ENCODE data around the gene C1orf94.
A peak's percentile ranks its signal among the peaks of the same experiment; 100 is the strongest.
"Not testable (repeated sequence)": the region's sequence is repeated elsewhere in the genome, so short reads cannot be mapped to it uniquely, and the experiment has no call there.

C1orf94 gene

DNA sequence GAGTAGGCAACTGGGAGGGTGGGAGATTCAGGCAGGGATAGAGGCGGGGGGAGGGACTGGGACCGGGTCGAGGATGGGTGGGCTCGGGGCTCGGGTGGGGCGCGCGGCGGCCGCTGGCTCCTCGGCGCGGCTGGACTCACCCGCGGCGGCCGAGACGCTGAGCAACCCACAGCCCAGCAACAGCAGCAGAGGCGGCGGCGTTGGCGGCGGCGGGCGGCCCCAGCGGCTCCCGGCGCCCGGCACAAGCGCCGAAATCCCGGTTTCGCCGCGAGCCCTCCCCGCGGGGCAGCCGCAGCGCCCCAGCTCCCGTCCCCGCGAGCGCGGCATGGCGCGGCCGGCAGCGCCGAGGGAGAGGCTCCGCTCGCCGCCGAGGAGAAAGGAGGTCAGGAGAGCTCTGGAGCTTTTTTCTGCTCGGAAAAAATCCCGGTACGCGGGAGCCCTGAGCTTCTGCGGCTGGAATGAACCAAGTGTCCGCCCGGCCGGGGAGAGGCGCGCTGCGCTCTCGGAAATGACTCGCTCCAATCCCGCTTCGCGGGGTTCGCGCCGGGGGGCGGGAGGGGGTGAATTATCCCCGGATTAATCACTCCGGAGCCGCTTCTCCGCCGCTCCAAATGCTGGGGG, 11.8 kb upstream of the C1orf94 start, which contains the start of gene CSMD2:
Gene CSMD2, minus strand, starts transcription at position 460 of the 621 bp plus-strand sequence. Its CDS starts 133 bp downstream, at position 327.
- peak; percentile 80 for DNase-seq

DNA sequence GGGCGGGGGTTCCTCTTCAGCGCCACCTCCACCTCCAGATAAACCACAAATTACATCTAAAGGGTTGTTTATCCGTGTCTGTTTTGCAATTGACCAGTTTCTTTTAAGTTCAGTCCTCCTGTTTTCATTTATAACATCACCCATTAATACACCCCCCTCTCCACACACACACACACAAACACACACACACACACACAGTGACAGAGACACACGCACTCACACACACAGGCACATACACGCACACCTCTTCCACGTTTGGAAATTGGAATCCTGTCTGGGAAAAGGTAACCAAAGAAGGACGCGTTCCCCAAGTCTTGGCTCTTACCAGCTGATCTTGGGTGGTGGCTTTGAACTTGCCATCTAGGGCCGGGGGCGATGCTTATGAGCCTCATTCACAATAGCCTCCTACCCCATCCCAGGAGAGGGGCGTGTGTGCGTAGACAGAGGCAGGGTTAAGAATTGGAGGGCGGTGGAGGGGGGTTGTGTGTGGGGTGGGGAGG, 11.2 kb upstream of the C1orf94 start:
- DNase-seq, result peak; percentile 37

DNA sequence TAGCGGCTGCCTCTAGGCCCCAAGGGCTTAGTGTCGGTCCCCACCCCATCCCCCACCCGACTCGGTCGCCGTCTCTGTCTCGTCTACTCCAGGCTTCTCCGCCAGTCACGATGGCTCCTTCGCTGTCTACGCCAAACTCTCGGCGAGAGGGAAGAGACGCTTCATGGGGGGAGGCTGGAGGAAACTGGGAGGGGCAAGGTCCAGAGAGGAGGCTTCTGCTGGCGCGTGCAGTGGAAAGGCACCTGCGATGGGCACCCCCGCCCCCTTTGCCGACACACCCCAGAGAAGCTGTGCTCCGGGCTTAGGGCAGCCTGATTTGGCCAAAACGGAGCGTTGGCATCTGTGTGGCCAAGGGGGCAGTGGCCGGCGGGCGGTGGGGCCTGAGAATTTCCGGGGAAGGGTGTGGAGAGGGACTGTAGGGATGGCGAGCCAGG, 10.5 kb upstream of the C1orf94 start:
- no peak for DNase-seq

DNA sequence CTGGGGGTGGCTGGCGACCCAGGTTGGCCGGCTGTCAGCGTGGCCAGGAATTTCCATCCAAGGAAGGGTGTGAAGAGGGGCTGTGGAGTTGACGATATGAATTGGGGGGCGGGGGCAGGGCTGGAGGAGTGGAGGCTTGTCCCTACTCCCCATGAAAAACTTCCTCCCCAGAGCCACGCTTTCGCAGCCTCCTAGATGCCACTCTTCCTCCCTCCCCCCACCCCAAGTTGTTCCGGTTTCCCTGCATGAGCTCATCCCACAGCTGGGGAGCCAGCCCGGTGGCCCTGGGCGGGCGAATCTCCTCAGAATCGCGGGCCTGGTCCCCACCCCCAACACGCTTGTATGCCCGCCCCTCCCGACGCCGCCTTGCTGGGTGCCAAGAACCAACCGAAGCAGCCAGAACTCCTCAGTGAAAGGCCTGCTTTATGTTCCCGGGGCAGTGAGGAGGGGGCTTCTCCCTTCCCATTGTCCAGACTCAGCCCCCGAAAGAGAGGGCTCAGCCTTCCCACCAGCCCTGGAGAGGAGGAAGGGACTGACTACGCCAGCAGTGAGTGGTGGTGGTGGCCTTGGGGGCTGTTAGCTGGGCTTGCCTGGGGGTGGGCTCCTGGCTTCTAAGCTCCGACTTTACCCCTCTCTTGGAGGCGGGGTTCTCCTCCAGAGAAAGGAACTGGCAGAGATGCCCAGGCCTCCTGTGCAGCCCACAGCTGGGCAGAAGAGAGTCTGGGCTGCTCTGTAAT, 9.9 kb upstream of the C1orf94 start:
- no peak for DNase-seq

DNA sequence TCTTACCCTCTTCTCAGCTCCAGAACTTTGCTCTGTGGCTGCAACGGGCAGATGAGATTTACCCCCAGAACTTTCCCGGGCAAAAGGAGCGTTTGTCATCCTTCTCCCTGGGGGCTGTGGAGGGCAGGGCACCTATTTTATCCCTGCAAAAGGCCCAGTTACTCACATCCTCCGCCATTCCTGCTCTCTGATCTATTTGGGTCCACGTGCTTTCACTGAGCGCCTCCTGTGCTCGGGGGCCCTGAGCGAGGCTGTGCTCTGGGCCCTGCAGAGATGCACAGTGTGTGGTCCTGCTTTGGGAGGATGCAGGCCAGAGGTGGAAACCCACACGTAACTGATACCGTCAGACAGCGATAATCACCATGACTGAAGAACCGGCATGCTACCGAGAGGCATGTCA, 9.3 kb upstream of the C1orf94 start:
- DNase-seq, result no peak

DNA sequence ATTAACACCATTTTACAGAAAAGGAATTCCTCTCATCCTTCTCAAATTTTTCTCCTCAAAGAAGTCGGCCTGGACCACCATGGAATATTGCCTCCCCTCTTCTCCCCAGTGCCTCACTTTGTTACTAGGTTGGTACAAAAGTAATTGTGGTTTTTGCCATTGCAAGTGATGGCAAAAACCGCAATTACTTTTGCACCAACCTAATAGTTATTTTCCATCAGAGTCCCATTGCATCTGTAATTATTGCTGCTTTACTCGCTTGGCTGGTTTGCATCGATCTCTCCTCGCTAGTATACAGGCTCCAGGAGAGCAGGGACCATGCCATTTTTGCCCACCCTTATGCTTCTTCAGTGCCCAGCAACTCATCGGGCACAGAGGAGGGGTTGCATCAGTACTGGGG, 963 bp upstream of the C1orf94 start:
- DNase-seq, result no peak

DNA sequence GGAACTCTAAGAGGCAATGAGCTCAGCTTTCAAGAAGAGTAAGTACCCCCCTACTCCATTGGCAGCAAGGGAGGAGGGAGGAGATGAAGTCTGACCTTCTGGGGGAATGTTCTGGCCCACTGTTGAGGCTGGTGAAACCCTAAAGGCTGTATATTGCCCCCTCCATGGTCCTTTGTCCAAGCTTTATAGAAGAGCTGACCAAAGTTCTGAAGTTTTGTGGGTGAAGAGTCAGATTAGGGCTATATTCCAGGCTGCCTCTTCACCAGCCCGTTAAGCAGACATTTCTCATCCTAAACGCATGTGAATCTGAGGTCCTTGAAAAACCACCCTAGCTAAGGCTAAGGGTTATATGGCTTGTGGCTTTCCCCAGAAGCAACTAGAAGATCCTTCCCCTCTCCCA, 1.4 kb downstream of the C1orf94 start:
- DNase-seq, result no peak

DNA sequence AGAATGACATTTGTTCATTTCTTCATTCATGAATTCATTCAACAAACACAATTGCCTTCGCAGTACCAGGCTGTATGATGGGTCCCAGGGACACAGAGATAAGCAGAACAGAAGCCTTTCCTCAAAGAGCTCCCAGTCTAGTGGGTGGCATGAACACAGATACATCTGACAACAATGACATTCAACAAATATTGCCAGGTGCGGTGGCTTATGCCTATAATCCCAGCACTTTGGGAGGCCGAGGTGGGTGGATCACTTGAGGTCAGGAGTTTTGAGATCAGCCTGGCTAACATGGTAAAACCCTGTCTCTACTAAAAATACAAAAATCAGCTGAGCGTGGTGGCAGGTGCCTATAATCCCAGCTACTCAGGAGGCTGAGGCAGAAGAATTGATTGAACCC, 6.7 kb downstream of the C1orf94 start:
- not testable (repeated sequence) for DNase-seq

DNA sequence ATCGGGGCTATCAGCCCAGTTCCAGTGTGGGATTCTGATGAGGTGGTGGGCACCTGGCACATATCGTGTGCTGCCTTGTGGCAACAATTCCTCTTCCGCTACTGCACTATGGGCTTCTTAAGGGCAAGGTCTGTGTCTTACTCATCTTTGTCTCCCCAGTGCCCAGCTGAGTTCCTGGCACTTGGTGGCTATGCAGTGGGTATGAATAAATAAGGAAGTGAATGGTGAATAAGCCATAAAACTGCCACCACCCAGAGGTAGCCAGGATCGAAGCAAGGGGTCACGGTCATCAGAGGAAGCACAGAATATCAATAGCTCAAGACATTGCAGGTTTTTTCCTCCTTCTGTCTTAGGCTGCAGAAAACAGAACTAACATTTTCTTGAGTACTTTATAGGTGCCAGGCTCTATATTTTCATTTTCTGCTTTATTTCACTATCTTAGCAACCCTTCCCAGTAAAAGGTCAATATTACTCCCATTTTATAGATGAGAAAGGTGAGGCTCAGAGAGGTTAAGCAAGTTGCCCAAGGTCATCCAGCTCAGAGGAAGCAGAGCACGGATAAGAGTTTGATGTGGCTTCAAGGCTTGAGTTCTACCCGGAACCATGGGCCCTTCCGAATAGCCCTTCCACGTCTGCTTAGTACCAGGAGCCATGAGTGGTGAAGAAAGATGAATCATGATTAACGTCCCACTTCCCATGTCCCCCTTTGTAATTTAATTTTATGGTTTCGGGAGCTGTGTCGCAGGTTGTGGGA, 10.2 kb downstream of the C1orf94 start:
- no peak for DNase-seq

DNA sequence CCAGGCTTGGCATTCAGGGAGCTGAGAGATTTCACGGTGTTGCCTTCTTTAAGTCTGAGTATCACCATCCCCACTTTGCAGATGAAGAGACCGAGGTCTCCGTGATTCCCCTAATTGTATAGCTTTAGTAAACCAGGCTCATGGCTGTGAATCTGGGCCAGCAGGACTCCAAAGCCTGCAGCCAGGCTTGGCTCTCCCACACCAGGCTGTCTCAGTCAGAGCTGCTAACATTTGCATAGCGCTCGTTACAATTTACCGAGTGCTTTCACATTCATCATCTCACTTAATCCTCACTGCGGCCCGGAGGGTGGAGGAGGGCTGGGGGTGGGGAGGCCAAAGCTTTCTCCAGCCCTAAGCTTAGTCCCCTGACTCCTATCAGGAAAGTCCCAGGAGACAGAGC, 11.7 kb downstream of the C1orf94 start:
- DNase-seq, result no peak

DNA sequence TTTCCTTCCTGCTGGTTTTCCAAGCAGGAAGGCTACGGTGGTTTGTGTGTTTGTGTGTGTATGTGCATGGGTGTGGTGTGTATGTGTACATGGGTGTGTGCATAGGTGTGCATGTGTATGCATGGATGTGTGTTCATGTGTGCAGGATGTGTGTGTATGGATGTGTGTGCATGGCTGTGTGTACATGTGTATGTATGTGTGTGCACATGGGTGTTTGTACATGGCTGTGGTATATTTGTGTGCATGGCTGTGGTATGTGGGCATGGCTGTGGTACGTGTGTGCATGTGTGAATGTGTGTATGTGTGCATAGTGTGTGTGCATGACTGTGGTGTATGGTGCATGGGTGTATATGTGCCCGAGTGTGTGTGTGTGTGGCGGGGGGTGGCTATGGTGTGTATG, 12.3 kb downstream of the C1orf94 start:
- DNase-seq, result no peak

DNA sequence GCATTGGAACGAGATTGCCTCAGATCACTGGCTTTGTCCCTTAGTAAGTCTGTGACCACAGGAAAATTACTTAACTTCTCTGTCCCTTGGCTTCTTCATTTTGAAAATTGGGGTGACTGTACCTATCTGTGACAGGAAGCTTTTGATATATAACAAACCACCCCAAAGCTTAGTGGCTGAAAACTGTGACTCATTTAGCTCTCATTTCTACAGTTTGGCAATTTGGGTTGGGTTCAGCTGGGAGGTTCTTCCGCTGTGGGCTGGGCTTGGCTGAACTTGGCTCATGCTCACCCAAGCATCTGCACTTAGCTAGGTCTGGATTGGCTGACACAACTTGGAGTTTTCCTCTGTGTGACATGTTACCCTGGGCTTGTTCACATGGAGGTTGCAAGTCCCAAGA, 14.0 kb downstream of the C1orf94 start:
- DNase-seq, result no peak

DNA sequence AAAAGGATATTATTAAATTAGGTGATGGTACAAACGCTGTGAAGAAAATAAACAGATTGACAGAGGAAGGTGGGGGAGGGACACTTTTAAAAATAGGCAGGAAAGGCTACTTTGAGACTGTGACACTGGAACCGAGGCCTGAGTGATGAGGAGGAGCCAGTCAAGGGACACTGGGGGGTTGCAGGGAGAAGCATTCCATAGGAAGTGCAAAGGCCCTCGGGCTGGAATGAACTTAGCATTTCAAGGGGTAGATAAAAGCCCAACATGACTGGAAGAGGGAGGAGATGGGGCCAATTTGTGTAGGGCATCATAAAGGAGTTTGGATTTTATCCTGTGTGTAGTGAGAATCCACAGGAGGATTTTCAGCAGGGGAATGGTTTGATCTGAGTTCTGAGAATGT, 15.9 kb downstream of the C1orf94 start:
- DNase-seq, result no peak

DNA sequence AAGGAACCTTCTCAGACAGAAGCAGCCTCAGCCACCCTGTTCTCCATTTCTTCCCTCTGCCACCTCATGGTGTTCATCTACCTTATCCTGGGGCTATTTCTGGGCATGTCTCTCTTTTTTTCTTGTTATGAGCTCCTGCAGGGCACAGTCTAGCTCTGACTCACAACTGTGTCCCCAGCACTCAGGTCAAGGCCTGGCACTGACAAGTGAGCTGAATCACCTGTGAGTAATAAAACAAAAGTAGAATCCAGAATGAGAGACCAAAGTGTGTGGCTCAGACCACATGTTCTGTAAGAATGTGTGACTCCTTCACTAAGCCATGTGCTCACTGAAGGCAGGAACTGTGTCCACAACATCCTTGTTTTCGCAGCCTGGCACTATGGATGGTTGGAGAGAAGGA, 23.2 kb downstream of the C1orf94 start:
- no peak for DNase-seq

DNA sequence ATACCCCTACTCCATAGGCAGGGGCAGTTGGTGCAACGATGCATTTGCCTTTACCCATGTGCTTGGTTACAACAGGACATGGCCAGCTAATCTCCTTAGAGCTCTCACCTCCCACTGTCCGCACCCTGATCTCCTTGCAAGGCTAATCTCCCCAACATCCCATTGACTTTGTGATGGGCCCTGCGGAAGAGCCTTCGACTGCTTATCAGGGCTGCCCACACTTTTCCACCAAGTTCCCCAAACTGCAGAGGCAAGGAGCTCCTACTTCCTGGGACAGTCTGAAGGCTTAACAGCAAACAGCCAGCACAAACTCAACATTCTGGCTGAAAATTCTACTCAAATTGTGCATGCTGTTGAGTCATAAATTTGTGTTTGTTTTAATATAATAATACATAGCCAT, 36.0 kb downstream of the C1orf94 start:
- DNase-seq, result no peak

DNA sequence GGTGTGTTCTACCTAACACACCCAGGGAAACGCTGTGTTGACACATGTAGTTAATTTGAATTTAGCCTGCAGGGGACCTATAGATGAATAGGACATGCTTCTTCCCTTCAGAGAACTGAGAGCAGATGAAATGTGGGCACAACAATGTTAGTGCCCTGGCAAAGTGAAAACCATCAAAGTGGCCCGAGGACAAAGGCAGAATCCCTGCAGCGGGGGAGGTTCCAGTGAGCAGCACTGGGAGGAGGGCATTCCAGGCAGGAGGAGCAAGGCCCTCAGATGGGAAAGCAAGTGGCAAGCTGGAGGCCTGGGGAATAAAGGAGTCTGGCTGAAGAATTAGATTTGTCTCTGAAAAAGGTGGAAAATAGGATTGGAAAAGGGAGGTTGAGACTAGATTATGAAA, 37.2 kb downstream of the C1orf94 start:
- DNase-seq, result no peak

DNA sequence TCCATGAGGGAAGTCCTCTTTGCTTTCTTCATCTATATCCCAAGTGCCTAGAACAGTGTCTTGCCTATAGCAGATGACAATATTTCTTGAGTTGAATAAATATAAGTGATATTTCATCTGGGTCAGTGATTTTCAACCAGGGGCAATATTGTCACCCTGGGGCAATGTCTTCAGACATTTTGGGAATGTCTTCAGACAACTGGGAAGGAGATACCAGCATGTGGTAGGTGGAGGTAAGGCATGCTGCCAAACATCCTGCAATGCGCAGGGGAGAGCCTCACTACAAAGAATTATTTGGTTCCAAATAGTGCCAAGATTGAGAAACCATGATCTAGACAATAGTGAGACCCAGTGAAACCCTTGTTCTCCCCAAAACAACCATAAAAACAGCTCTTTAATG, 54.7 kb downstream of the C1orf94 start:
- DNase-seq, result no peak

DNA sequence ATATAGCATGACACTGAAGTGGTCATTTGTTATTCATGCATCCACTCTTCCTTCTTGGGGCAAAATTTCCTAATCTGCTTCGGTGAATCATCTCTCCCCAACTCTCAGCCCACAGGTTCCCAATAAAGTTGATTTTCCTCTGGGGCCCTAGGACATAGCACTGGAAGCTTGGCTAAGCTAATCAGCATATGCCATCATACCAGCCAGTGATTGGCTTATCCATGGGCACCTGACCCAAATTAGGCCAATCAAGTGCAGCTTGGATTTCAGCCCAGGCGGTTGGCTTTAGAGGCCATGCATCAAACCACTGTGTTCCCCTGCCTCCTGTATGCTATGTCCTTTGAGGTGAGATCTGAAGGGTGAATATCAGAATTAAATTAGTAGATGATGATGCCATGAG, 58.9 kb downstream of the C1orf94 start:
- DNase-seq, result no peak

DNA sequence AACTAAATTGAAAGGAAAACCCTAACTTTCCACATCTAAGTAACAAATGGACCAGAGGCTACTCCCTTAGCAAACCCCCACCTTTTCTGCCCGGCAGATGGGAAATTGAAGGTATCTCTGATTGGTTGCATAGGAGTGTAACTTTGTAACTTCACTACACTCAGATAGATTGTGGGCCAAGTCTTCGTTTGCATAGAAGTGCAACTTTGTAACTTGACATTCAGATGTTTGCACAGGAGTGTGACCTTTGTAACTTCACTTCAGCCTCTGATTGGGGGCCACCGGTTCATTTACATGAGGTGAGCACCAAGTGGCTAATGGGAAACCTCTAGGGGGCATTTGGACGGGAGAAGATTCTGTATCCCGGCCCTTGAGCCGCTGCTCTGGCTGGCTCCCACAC, 59.4 kb downstream of the C1orf94 start:
- DNase-seq, result no peak

DNA sequence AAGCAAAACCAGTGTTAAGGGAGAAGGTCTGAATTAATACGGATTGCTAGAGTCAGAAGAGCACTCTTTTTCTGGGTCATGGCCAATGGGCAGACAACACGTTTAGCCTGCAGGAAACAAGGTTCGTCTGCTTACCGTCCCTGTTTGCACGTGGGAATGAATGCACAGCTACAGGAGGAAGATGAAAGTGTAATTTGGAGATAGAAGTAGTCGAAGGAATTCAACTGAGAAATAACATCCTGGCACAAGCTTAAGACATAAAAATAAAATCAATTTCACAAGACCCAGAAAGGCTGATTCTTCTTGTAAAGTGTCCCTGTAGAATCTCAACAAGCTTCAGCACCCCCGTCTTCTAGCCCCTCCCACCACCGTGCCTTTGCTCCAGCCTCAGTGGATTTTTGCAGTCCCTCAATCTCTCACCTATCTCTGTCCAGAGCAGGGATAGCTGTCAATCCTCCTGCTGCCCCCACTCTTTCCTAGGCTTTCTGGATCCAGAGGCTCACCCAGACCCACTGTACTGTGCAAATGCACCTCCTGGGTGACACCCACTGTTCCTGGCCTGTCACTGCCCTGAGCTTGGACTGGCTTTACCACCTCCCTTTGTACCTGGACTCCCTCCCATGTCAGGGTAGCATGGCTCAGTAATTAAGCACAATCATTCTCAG, 60.6 kb downstream of the C1orf94 start:
- no peak for DNase-seq

DNA sequence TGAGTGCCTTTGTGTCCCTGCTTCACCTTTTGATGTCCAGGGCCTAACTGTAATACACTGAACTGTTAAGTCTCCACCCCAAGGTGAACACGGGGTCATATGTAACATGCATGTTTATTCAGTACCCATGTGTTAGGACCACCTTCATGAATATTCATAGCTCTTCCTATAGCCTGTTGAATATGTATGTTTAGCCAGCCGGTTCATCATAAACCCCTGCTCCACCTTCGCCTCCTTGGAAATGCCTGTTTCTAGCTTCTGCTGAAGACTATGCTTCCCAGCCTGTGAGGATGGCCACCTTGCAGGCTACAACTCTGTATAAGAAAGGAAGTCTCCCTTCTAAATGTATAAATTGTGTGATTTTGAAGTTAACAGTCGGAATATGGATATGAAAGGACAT, 69.3 kb downstream of the C1orf94 start:
- DNase-seq, result no peak

DNA sequence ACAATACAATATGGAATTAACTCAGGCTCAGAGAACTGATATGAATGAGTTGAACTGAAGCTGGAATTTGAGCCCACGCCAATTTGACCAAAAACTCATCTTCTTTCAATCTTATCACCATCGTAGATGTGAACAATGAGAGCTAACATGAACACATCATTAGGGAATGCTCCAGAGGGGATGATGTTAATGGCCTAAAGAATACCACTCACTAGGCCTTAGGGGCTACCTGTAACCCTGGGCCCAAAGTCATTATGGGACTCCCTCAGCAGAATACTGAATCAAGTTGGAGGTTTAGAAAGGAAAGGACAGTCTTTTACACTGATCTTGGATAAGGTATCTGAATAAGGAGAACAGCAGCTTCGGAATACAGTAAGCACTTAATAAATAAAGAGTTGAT, 73.6 kb downstream of the C1orf94 start:
- no peak for DNase-seq
